Osteoblast (primary cell): ENCODE results near the gene HOXB2. TPM values are rescaled to one million over a fixed set of nuclear protein-coding genes. Genes with fewer than 3 reads are reported as not detected.

Source experiments
- DNase-seq: peaks from one replicate; pipeline ENCODE4 v3.0.0; 2011; ENCODE audit warnings: low spot score, mixed read lengths; ENCODE audit not compliant: insufficient read length; ENCODE audit errors: missing footprints
- H2AFZ ChIP-seq: 2 replicates; pipeline ENCODE4 v1.6.0; 2011; ENCODE audit warnings: mild to moderate bottlenecking, low read length
- H3K27ac ChIP-seq: 2 replicates; pipeline ENCODE4 v1.5.1; 2011; ENCODE audit warnings: mild to moderate bottlenecking, low read depth, low read length, moderate library complexity
- H3K27me3 ChIP-seq: 2 replicates; pipeline ENCODE4 v1.6.0; 2012; ENCODE audit warnings: mild to moderate bottlenecking, control low read depth, inconsistent platforms, low read length, moderate library complexity; ENCODE audit not compliant: insufficient read depth
- H3K36me3 ChIP-seq: 2 replicates; pipeline ENCODE4 v1.5.1; 2011; ENCODE audit warnings: mild to moderate bottlenecking, low read length, control low read depth, moderate library complexity; ENCODE audit not compliant: insufficient read depth
- H3K4me1 ChIP-seq: 2 replicates; pipeline ENCODE4 v1.5.1; 2011; ENCODE audit warnings: mild to moderate bottlenecking, low read length, control low read depth, moderate library complexity; ENCODE audit not compliant: insufficient read depth
- H3K4me2 ChIP-seq: 2 replicates; pipeline ENCODE4 v1.6.0; 2011; ENCODE audit warnings: mild to moderate bottlenecking, low read length; ENCODE audit not compliant: insufficient read depth
- H3K4me3 ChIP-seq: fragments of 200-600 bp; sonication (generic); 3 replicates; pipeline ENCODE4 v1.5.1; 2012; ENCODE audit warnings: mild to moderate bottlenecking, low read length, inconsistent platforms; ENCODE audit not compliant: insufficient read depth
- H3K79me2 ChIP-seq: 2 replicates; pipeline ENCODE4 v1.6.0; 2012; ENCODE audit warnings: mild to moderate bottlenecking, low read length, control low read depth, inconsistent platforms; ENCODE audit not compliant: insufficient read depth
- H3K9me3 ChIP-seq: 2 replicates; pipeline ENCODE4 v1.5.1; 2011; ENCODE audit warnings: low read depth, low read length, control low read depth
- H4K20me1 ChIP-seq: 2 replicates; pipeline ENCODE4 v1.6.0; 2012; ENCODE audit warnings: mild to moderate bottlenecking, low read length, control low read depth; ENCODE audit not compliant: insufficient read depth
- total RNA-seq: library from RNA; depleted of rRNA; stranded (reverse); fragments of >200 nt; gene quantifications from 2 replicates; pipeline ENCODE4 v1.2.3, GENCODE V29; 2012
- TF ChIP-seq, protein P1 (sequence below): IDR thresholded peaks from 2 replicates; pipeline ENCODE4 v1.5.1; 2011; ENCODE audit warnings: mild to moderate bottlenecking, low read depth, low read length, moderate library complexity; ENCODE audit errors: extremely low read depth

Gene HOXB2
- total RNA-seq, 1 donor, result 3.3 TPM

- H3K9me3 ChIP-seq, result no peaks in the 10 kb centered on the region
- H2AFZ ChIP-seq, result no peak overlapping the region
- H3K27ac ChIP-seq, result no peak overlapping the region
- no peak for DNase-seq
- H3K27me3 ChIP-seq, result peaks cover 27% of the 10 kb centered on the region
- H3K4me3 ChIP-seq, result no peak overlapping the region
- no peaks in the 10 kb centered on the region for H3K79me2 ChIP-seq
- no peaks in the 10 kb centered on the region for H4K20me1 ChIP-seq
- no peaks in the 10 kb centered on the region for H3K36me3 ChIP-seq
- no peak overlapping the region for H3K4me2 ChIP-seq
- peaks cover 5% of the 10 kb centered on the region for H3K4me1 ChIP-seq
- TF ChIP-seq, protein P1, sequence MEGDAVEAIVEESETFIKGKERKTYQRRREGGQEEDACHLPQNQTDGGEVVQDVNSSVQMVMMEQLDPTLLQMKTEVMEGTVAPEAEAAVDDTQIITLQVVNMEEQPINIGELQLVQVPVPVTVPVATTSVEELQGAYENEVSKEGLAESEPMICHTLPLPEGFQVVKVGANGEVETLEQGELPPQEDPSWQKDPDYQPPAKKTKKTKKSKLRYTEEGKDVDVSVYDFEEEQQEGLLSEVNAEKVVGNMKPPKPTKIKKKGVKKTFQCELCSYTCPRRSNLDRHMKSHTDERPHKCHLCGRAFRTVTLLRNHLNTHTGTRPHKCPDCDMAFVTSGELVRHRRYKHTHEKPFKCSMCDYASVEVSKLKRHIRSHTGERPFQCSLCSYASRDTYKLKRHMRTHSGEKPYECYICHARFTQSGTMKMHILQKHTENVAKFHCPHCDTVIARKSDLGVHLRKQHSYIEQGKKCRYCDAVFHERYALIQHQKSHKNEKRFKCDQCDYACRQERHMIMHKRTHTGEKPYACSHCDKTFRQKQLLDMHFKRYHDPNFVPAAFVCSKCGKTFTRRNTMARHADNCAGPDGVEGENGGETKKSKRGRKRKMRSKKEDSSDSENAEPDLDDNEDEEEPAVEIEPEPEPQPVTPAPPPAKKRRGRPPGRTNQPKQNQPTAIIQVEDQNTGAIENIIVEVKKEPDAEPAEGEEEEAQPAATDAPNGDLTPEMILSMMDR, result no peak
Observed at GRCh38 chr17:48502901-48503300, 42.0 kb downstream of the HOXB2 start.

- Histone ChIP-seq H3K36me3 (no peaks in the 10 kb centered on the region), H3K79me2 (no peaks in the 10 kb centered on the region), H3K4me3 (no peak overlapping the region), H3K27me3 (peaks cover 27% of the 10 kb centered on the region), H3K27ac (no peak overlapping the region), H4K20me1 (no peaks in the 10 kb centered on the region), H3K4me2 (no peak overlapping the region), H2AFZ (no peak overlapping the region), H3K4me1 (peaks cover 5% of the 10 kb centered on the region), H3K9me3 (no peaks in the 10 kb centered on the region)
- DNase-seq, result no peak
- TF ChIP-seq, protein P1, result no peak
Observed at GRCh38 chr17:48502312-48502711, 42.6 kb downstream of the HOXB2 start.

- no peak for DNase-seq
- H3K79me2 ChIP-seq, result no peaks in the 10 kb centered on the region
- TF ChIP-seq, protein P1, result no peak
Observed at GRCh38 chr17:48500435-48501426, 44.2 kb downstream of the HOXB2 start.

GRCh38 chr17:48499735-48500434, 45.0 kb downstream of the HOXB2 start:
- TF ChIP-seq, protein P1, result no peak
- no peak overlapping the region for H2AFZ ChIP-seq
- no peaks in the 10 kb centered on the region for H3K36me3 ChIP-seq
- no peaks in the 10 kb centered on the region for H4K20me1 ChIP-seq
- no peaks in the 10 kb centered on the region for H3K79me2 ChIP-seq
- no peak overlapping the region for H3K4me2 ChIP-seq
- DNase-seq, result no peak
- no peaks in the 10 kb centered on the region for H3K9me3 ChIP-seq
- H3K27me3 ChIP-seq, result peaks cover 30% of the 10 kb centered on the region
- H3K4me1 ChIP-seq, result no peaks in the 10 kb centered on the region
- no peak overlapping the region for H3K27ac ChIP-seq
- H3K4me3 ChIP-seq, result no peak overlapping the region

More at GRCh38 chr17:48500435-48501426, 44.2 kb downstream of the HOXB2 start:
- Histone ChIP-seq H2AFZ (no peak overlapping the region), H3K4me3 (no peak overlapping the region), H3K4me2 (no peak overlapping the region), H3K36me3 (no peaks in the 10 kb centered on the region), H3K27ac (no peak overlapping the region), H3K27me3 (peaks cover 30% of the 10 kb centered on the region), H4K20me1 (no peaks in the 10 kb centered on the region), H3K9me3 (no peaks in the 10 kb centered on the region), H3K4me1 (peaks cover 1% of the 10 kb centered on the region)
